ENCODE results near the gene HS3ST5.
"Not testable (repeated sequence)": the region's sequence is repeated elsewhere in the genome, so short reads cannot be mapped to it uniquely, and the experiment has no call there.

HS3ST5 gene

DNA sequence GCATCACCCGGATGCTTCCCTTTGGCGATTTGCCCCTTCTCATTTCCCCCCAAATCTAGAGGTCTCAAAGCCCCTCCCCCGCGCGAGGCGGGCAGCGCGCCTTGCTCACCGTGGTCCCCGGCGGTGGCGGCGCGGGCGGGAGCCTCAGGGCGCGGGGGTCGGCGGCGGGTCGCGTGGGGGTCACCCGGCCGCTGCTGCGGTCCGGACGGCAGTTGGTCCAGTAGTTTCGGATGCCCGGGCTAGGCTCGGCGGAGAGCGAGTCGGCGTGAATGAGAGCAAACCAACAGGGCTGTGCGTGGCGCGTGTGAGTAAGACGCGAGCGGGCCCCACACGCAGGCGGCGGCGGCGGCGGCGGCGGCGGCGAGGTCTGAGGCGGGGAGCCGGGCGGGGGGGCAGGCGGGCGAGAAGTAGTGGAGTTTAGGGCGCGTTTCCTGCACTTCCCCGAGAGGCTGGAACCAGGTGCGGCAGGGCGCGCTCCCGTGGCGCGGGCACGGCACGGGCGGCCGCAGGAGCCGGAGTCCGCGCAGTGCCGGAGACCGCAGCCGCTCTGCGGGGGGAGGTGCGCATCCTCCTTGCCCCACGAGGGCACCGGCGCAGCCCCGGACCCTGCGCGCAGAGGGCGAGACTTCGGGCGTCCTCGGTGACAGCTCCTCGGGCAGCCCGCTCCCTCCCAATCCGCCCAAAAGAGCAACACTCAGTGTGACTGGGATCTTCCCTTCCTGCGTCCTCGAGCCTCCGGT is 567 bp downstream of the HS3ST5 start:
- Histone ChIP-seq H3K4me3 (ENCODE audit: low read length) (peak overlapping the region; percentile 82), H3K36me3 (ENCODE audit: control insufficient read depth, insufficient read depth, low read length) (no peaks in the 10 kb centered on the region)

DNA sequence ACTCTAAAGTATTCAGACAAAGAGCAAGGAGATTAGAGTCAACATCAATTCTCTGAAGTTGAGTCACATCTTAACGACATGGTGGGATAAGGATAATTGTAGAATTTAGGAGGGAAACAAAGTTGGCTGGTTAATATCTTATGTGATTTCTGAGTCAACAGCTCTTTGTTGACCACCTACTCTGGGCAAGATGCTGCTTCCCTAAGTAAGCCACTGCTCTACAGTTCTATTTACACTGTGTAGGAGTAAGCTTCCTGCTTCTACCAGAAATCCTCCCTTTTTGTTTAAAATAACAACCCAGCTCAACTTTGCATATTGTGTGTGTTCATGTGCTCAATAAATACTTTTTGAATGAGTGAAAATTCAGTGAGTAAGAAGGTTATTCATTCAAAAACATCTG is 3.1 kb downstream of the HS3ST5 start:
- H3K27me3 ChIP-seq (ENCODE audit: control insufficient read depth, insufficient read depth, low read length): no peaks in the 10 kb centered on the region
- H3K36me3 ChIP-seq (ENCODE audit: control insufficient read depth, insufficient read depth, low read length): no peaks in the 10 kb centered on the region
- DNase-seq (ENCODE audit: low read depth, low spot score): no peak
- no CpG with 5 or more reads among the region's 1 CpG for WGBS (ENCODE audit: insufficient coverage, insufficient read length)
- H3K9me3 ChIP-seq (ENCODE audit: control insufficient read depth, insufficient read depth, low read length): no peaks in the 10 kb centered on the region
- H3K4me1 ChIP-seq (ENCODE audit: control insufficient read depth, insufficient read depth, low read length): no peaks in the 10 kb centered on the region
- no peak overlapping the region; the same call in 1 of the 2 replicates for H3K4me3 ChIP-seq (ENCODE audit: low read length)
- no peak overlapping the region for H3K27ac ChIP-seq (ENCODE audit: low read length)

More for the DNA sequence above, 567 bp downstream of the HS3ST5 start:
- H3K27ac ChIP-seq (ENCODE audit: low read length): no peak overlapping the region
- no peaks in the 10 kb centered on the region for H3K27me3 ChIP-seq (ENCODE audit: control insufficient read depth, insufficient read depth, low read length)
- no peaks in the 10 kb centered on the region for H3K9me3 ChIP-seq (ENCODE audit: control insufficient read depth, insufficient read depth, low read length)
- H3K4me1 ChIP-seq (ENCODE audit: control insufficient read depth, insufficient read depth, low read length): peaks cover 2% of the 10 kb centered on the region; the same call in 1 of the 2 replicates
- no peak for DNase-seq (ENCODE audit: low read depth, low spot score)
- no CpG with 5 or more reads among the region's 92 CpGs for WGBS (ENCODE audit: insufficient coverage, insufficient read length)

DNA sequence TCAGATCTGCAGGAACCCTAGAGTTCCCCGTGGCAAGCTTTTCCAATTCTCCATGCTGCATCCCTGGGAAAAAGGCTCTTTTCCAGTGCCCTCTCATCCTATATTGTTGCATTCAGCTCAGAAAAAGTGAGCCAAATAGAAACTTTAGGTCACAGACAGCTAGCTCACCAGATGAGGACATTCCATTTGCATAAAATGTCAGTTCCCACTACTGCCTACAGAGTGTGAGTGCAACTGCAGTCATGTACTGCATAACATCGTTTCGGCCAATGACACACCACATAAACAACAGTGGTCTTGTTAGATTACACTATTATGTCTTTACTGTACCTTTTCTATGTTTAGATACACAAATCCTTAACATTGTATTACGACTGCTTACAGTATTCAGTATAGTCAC is 8.6 kb downstream of the HS3ST5 start:
- no peak for DNase-seq (ENCODE audit: low read depth, low spot score)
- H3K4me3 ChIP-seq (ENCODE audit: low read length): no peak overlapping the region
- no peaks in the 10 kb centered on the region for H3K36me3 ChIP-seq (ENCODE audit: control insufficient read depth, insufficient read depth, low read length)
- H3K27me3 ChIP-seq (ENCODE audit: control insufficient read depth, insufficient read depth, low read length): no peaks in the 10 kb centered on the region
- H3K27ac ChIP-seq (ENCODE audit: low read length): no peak overlapping the region
- WGBS (ENCODE audit: insufficient coverage, insufficient read length): no CpG with 5 or more reads among the region's 4 CpGs
- H3K4me1 ChIP-seq (ENCODE audit: control insufficient read depth, insufficient read depth, low read length): peaks cover 3% of the 10 kb centered on the region
- H3K9me3 ChIP-seq (ENCODE audit: control insufficient read depth, insufficient read depth, low read length): no peaks in the 10 kb centered on the region

DNA sequence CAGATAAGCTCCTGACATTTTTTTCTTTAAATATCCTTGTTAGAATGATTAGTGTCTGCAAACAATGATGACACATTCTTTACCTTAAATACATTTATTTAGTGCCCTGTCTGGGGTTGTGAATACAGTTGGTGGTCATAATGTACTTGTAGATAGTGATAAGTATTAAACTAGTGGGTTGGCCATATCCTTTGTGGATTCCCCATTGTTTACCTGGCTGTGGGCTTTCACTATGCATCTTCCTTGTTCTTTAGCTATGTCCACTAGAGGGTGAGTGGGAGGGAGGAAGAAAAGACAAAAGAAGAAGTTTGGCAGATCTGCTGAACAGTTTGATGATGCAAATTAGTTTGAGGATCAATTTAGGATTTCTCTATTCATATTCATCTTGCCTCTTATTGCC is 15.7 kb downstream of the HS3ST5 start:
- no peak overlapping the region for H3K4me3 ChIP-seq (ENCODE audit: low read length)
- no peak for DNase-seq (ENCODE audit: low read depth, low spot score)

DNA sequence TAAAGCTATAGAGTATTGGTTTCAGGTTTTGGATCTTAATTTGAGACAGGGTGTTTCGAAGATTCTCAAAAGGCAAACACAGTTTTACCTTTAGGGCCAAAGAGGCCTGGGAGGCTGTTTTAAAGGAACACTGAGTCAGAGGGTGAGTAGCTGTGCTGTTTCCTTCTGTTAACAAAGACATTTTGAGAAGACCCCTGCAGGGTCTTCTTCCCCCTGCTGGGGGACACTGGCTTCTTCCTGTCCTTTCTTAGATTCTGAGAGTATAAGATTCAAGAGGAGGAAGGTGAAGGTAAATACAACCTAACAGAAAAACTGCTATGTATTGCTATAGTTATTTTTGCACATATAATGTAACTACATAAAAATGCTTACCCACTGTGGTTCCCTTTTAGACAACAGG is 19.0 kb downstream of the HS3ST5 start:
- no CpG with 5 or more reads among the region's 1 CpG for WGBS (ENCODE audit: insufficient coverage, insufficient read length)
- H3K4me3 ChIP-seq (ENCODE audit: low read length): no peak overlapping the region
- no peak overlapping the region for H3K27ac ChIP-seq (ENCODE audit: low read length)
- no peaks in the 10 kb centered on the region for H3K36me3 ChIP-seq (ENCODE audit: control insufficient read depth, insufficient read depth, low read length)
- H3K27me3 ChIP-seq (ENCODE audit: control insufficient read depth, insufficient read depth, low read length): no peaks in the 10 kb centered on the region
- no peaks in the 10 kb centered on the region for H3K9me3 ChIP-seq (ENCODE audit: control insufficient read depth, insufficient read depth, low read length)
- H3K4me1 ChIP-seq (ENCODE audit: control insufficient read depth, insufficient read depth, low read length): no peaks in the 10 kb centered on the region; the same call in 1 of the 2 replicates
- no peak for DNase-seq (ENCODE audit: low read depth, low spot score)

More for the DNA sequence above, 15.7 kb downstream of the HS3ST5 start:
- Histone ChIP-seq H3K4me1 (ENCODE audit: control insufficient read depth, insufficient read depth, low read length) (peaks cover 3% of the 10 kb centered on the region), H3K36me3 (ENCODE audit: control insufficient read depth, insufficient read depth, low read length) (no peaks in the 10 kb centered on the region), H3K9me3 (ENCODE audit: control insufficient read depth, insufficient read depth, low read length) (no peaks in the 10 kb centered on the region), H3K27me3 (ENCODE audit: control insufficient read depth, insufficient read depth, low read length) (no peaks in the 10 kb centered on the region), H3K27ac (ENCODE audit: low read length) (no peak overlapping the region)

DNA sequence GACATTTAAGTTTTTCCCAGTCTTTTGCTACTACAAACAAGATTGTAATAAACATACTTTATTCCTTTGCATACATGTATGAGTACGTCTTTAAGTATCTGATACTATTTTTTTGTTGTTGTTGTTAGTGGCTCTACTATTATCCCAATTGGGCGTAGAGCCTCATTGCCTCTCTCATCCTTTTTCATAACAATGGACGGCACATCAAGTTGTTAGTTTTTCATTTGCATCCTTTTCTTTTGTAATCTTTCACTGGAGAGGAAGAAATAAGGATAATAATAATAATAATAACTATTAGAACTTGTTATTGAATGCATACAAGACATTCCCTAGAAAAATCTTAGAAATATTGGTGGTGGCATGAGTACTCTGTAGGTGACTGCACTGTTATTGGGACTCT is 23.1 kb downstream of the HS3ST5 start:
- H3K27ac ChIP-seq (ENCODE audit: low read length): no peak overlapping the region
- DNase-seq (ENCODE audit: low read depth, low spot score): no peak
- no peaks in the 10 kb centered on the region for H3K36me3 ChIP-seq (ENCODE audit: control insufficient read depth, insufficient read depth, low read length)
- H3K9me3 ChIP-seq (ENCODE audit: control insufficient read depth, insufficient read depth, low read length): no peaks in the 10 kb centered on the region
- H3K4me1 ChIP-seq (ENCODE audit: control insufficient read depth, insufficient read depth, low read length): no peaks in the 10 kb centered on the region; the same call in 1 of the 2 replicates
- no CpG with 5 or more reads among the region's 3 CpGs for WGBS (ENCODE audit: insufficient coverage, insufficient read length)
- H3K4me3 ChIP-seq (ENCODE audit: low read length): no peak overlapping the region
- H3K27me3 ChIP-seq (ENCODE audit: control insufficient read depth, insufficient read depth, low read length): no peaks in the 10 kb centered on the region

DNA sequence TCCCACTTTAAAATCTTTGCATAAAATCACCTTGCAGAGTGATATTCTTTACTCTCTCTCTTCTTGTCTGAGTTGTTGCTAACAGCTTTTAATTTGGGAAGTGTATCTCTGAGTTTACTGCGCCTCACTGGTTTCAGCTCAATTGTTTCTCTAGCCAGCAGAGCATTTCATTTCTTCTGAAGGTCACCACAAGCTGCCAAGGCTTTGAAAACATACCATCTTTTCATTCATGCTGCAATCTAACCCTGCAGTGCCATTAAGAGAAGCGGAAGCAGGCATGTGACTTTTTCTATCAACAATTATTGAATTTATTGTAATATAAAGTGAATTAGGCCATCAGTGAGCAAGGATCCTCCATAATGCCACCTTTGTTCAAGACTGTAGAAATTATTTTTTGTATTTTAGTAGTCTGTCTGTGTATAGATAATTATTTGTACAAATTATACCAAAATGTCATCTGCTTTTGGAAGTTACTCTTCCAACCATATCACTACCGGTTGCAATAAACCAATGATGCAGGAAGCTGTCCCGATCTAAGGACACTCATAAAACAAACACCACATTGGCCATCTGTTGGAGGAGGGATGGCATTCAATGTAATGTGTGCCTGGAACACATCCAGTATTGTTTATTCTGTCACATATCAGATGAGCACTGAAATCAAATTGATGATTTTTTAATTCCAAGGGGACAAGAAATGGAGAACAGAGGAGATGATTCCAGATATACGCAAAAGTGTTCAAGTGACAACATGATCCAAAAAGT is 26.8 kb downstream of the HS3ST5 start:
- Histone ChIP-seq H3K27me3 (ENCODE audit: control insufficient read depth, insufficient read depth, low read length) (no peaks in the 10 kb centered on the region), H3K36me3 (ENCODE audit: control insufficient read depth, insufficient read depth, low read length) (no peaks in the 10 kb centered on the region), H3K9me3 (ENCODE audit: control insufficient read depth, insufficient read depth, low read length) (no peaks in the 10 kb centered on the region), H3K27ac (ENCODE audit: low read length) (no peak overlapping the region), H3K4me1 (ENCODE audit: control insufficient read depth, insufficient read depth, low read length) (no peaks in the 10 kb centered on the region), H3K4me3 (ENCODE audit: low read length) (no peak overlapping the region)
- no peak for DNase-seq (ENCODE audit: low read depth, low spot score)
- WGBS (ENCODE audit: insufficient coverage, insufficient read length): no CpG with 5 or more reads among the region's 5 CpGs

DNA sequence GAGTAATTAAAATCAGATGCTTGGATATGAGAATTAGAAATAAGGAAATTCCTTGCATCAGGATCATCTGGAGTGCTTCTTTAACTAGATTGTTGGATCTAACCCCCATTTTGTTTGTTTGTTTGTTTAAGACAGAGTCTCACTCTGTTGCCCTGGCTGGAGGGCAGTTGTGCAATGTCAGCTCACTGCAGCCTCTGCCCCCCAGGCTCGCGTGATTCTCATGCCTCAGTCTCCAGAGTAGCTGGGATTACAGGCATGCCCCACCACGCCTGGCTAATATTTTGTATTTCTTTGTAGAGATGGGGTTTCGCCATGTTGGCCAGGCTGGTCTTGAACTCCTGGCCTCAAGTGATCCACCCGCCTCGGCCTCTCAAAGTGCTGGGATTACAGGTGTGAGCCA is 29.0 kb downstream of the HS3ST5 start:
- not testable (repeated sequence) for DNase-seq (ENCODE audit: low read depth, low spot score); H3K36me3 ChIP-seq (ENCODE audit: control insufficient read depth, insufficient read depth, low read length); H3K27me3 ChIP-seq (ENCODE audit: control insufficient read depth, insufficient read depth, low read length); H3K27ac ChIP-seq (ENCODE audit: low read length); H3K9me3 ChIP-seq (ENCODE audit: control insufficient read depth, insufficient read depth, low read length); H3K4me3 ChIP-seq (ENCODE audit: low read length); H3K4me1 ChIP-seq (ENCODE audit: control insufficient read depth, insufficient read depth, low read length)
- no CpG with 5 or more reads among the region's 6 CpGs for WGBS (ENCODE audit: insufficient coverage, insufficient read length)

DNA sequence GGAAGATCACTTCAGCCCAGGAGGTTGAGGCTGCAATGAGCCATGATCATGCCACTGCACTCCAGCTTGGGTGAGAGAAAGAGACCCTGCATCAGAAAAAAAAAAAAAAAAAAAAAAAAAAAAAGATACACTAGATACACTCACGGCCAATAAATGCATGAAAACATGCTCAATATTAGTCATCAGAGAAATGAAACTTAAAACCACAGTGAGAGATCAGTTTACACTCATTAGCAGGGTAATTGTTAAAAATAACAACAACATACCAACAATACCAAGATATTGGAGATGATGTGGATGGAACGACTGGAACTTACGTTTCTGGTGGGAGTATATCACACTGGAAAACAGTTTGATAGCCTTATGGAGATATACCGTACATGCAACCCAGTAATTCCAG is 29.9 kb downstream of the HS3ST5 start:
- Histone ChIP-seq H3K4me1 (ENCODE audit: control insufficient read depth, insufficient read depth, low read length) (no peaks in the 10 kb centered on the region), H3K4me3 (ENCODE audit: low read length) (no peak overlapping the region), H3K9me3 (ENCODE audit: control insufficient read depth, insufficient read depth, low read length) (no peaks in the 10 kb centered on the region), H3K27ac (ENCODE audit: low read length) (no peak overlapping the region), H3K27me3 (ENCODE audit: control insufficient read depth, insufficient read depth, low read length) (no peaks in the 10 kb centered on the region), H3K36me3 (ENCODE audit: control insufficient read depth, insufficient read depth, low read length) (no peaks in the 10 kb centered on the region)
- DNase-seq (ENCODE audit: low read depth, low spot score): no peak
- no CpG with 5 or more reads among the region's 4 CpGs for WGBS (ENCODE audit: insufficient coverage, insufficient read length)

DNA sequence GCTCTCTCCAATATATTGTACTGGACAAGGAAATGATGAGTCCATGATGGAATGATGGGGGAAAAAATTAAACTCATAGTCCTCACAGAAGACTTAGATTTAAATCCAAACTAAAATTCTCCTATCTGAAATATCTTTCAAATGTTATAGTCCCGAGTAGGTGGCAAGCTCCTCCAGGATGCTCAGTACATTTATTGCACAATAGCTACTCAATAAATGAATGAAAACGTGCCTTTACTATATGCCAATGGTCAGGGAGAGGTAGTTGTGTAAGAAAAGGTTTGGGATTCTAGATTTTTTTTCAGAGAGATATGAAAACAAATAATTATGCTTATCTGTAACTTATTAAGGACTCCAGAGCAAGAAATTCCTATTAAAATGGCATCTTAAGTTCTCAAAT is 32.8 kb downstream of the HS3ST5 start:
- Histone ChIP-seq H3K36me3 (ENCODE audit: control insufficient read depth, insufficient read depth, low read length) (no peaks in the 10 kb centered on the region; the same call in 1 of the 2 replicates), H3K4me3 (ENCODE audit: low read length) (no peak overlapping the region), H3K27me3 (ENCODE audit: control insufficient read depth, insufficient read depth, low read length) (no peaks in the 10 kb centered on the region), H3K27ac (ENCODE audit: low read length) (no peak overlapping the region), H3K9me3 (ENCODE audit: control insufficient read depth, insufficient read depth, low read length) (no peaks in the 10 kb centered on the region), H3K4me1 (ENCODE audit: control insufficient read depth, insufficient read depth, low read length) (no peaks in the 10 kb centered on the region)
- WGBS (ENCODE audit: insufficient coverage, insufficient read length): no CpG with 5 or more reads among the region's 2 CpGs
- no peak for DNase-seq (ENCODE audit: low read depth, low spot score)
